DMS53 (cell line): ENCODE measurements around the gene TUBB3.
A peak's percentile ranks its signal among the peaks of the same experiment; 100 is the strongest.
"Not testable (repeated sequence)": the region's sequence is repeated elsewhere in the genome, so short reads cannot be mapped to it uniquely, and the experiment has no call there.

Experiments used
- DNase-seq: peaks from one replicate; lab custom pipeline; 2025; lab: John Stamatoyannopoulos, UW

The TUBB3 gene

GRCh38 chr16:89965447-89966225 is 42.5 kb downstream of the TUBB3 start:
- DNase-seq = no peak

- DNase-seq = no peak
Measured at GRCh38 chr16:89966756-89967155, 43.6 kb downstream of the TUBB3 start.

- DNase-seq = not testable (repeated sequence)
Measured at GRCh38 chr16:89967436-89967835, 44.3 kb downstream of the TUBB3 start.

GRCh38 chr16:89968074-89968473 is 44.9 kb downstream of the TUBB3 start:
- not testable (repeated sequence) for DNase-seq

GRCh38 chr16:89969741-89970410 is 46.7 kb downstream of the TUBB3 start:
- DNase-seq = no peak

- peak; percentile 69 for DNase-seq
Measured at GRCh38 chr16:89971495-89972243, 48.5 kb downstream of the TUBB3 start.

GRCh38 chr16:89972244-89973234 is 49.4 kb downstream of the TUBB3 start:
- DNase-seq = peak; percentile 91

GRCh38 chr16:89973235-89973634 is 50.1 kb downstream of the TUBB3 start:
- peak; percentile 45 for DNase-seq

- DNase-seq = peak; percentile 90
Measured at GRCh38 chr16:89973654-89974335, 50.7 kb downstream of the TUBB3 start.

GRCh38 chr16:89974870-89975269 is 51.7 kb downstream of the TUBB3 start:
- DNase-seq = no peak

GRCh38 chr16:89981414-89981813 is 58.3 kb downstream of the TUBB3 start:
- DNase-seq = no peak

GRCh38 chr16:89982318-89982717 is 59.2 kb downstream of the TUBB3 start:
- no peak for DNase-seq

GRCh38 chr16:89983536-89983935 is 60.4 kb downstream of the TUBB3 start:
- no peak for DNase-seq

- no peak for DNase-seq
Measured at GRCh38 chr16:89984216-89984615, 61.1 kb downstream of the TUBB3 start.

GRCh38 chr16:89985219-89985618 is 62.1 kb downstream of the TUBB3 start:
- no peak for DNase-seq
